RPMI7951 (cell line): ENCODE results near the gene OSBPL9. TPM values are rescaled to one million over a fixed set of nuclear protein-coding genes. Genes with fewer than 3 reads are reported as not detected.
A peak's percentile ranks its signal among the peaks of the same experiment; 100 is the strongest.
"Not testable (repeated sequence)": the region's sequence is repeated elsewhere in the genome, so short reads cannot be mapped to it uniquely, and the experiment has no call there.

Experiments
- DNase-seq: peaks from one replicate; pipeline ENCODE4 v3.0.0-alpha.2; 2012; ENCODE audit warnings: low read depth
- total RNA-seq: library from RNA; depleted of rRNA; stranded (reverse); fragments of >200 nt; shearing (Covaris generic); gene quantifications from 2 replicates; pipeline ENCODE4 v1.2.3, GENCODE V29; 2014

OSBPL9 gene
- total RNA-seq, 1 experiment from 2014 or later = 101 TPM

GRCh38 chr1:51705035-51705434 is 88.1 kb downstream of the OSBPL9 start:
- no peak for DNase-seq

- DNase-seq = no peak
Measured at GRCh38 chr1:51708911-51709760, 92.2 kb downstream of the OSBPL9 start.

- DNase-seq = no peak
Measured at GRCh38 chr1:51709951-51710350, 93.1 kb downstream of the OSBPL9 start.

DNA sequence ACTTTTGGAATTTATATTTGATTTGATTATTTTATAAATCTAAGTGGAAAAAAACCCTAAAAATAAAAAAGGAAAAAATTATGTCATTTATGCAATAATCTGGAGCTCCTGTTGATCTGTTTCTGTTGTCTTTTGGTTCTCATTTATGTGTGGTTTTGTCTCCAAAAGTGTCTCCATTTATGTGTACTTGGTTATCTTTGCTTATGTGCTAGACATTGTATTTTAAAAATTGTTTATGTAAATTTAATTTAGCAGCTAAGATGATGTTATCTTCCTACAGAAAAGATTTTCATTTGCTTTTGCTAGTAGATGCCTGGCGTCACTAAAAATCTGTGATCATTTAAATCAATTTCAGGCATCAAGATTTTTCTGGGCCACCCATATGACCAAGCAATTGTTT is 95.7 kb downstream of the OSBPL9 start:
- DNase-seq = no peak

GRCh38 chr1:51714374-51715019 is 97.6 kb downstream of the OSBPL9 start:
- no peak for DNase-seq

GRCh38 chr1:51715369-51715768 is 98.5 kb downstream of the OSBPL9 start:
- DNase-seq = no peak

DNA sequence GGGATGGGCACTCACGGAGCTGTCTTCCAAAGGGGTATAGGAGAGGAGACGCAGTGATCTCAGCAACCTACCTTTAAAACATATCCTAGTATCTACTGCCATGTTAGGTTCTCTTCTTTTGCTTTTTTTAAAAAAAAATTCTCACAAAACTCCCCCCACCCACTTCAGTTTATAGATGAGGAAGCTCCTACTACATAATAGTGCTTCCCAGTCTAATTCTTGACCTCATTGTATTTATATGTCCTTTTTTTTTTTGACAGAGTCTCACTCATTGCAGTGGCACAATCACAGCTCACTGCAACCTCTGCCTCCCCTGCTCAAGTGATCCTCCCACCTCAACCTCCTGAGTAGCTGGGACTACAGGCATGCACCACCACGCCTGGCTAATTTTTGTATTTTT is 99.9 kb downstream of the OSBPL9 start:
- no peak for DNase-seq

GRCh38 chr1:51717842-51718241 is 101.0 kb downstream of the OSBPL9 start:
- DNase-seq = no peak

DNA sequence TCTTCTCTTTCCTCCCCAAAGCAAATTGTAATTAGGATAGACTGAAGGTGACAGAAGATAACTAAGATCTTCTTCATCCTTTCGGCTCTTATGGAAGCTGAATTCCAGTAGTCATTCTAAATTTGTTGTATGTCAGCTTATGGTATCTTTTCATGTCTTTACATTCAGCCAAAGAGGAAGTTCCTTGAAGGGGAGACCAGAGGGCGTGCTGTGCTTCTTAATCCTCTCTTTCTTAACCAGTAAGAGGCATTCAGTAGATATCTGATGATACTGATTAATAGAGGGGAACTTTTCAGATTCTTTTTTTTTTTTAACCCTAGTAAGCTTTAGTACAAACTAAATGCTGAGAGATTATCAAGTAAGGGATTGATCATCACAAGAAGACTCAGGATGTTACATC is 102.3 kb downstream of the OSBPL9 start:
- DNase-seq = no peak

GRCh38 chr1:51724797-51725196 is 107.9 kb downstream of the OSBPL9 start:
- no peak for DNase-seq

- no peak for DNase-seq
Measured at GRCh38 chr1:51726051-51726450, 109.2 kb downstream of the OSBPL9 start.

DNA sequence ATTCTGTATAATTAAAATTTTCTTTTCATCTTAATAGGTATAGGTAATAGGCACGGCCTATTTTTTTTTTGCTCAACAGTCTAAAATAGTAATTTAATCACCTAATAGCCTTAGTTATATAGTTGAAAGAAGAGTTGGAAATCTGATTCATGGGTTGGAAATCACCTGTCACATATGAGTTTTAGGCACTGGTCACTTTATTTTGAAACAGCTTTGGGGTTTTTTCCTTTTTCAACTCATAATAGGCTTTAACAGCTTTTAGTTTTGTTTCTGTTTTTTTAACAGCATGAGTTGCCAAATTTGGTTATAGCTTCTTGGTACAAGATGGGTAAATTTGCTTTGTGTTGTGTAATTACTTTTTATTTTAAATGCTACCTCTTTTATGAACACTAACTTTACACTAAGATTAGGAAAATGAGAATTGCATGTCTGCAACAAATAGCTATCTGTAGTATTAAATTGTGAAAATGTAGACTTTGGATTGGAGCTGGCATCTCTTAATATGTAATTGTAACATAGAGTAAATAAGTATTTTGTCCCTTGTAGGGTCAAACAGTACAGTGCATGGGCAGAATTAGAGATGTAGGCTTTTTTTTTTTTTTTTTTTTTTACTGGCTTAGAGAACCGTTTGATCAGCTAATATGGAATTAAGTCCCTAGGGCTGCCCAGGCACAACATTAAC is 109.8 kb downstream of the OSBPL9 start:
- DNase-seq = no peak

- DNase-seq = no peak
Measured at GRCh38 chr1:51727366-51727765, 110.5 kb downstream of the OSBPL9 start.

DNA sequence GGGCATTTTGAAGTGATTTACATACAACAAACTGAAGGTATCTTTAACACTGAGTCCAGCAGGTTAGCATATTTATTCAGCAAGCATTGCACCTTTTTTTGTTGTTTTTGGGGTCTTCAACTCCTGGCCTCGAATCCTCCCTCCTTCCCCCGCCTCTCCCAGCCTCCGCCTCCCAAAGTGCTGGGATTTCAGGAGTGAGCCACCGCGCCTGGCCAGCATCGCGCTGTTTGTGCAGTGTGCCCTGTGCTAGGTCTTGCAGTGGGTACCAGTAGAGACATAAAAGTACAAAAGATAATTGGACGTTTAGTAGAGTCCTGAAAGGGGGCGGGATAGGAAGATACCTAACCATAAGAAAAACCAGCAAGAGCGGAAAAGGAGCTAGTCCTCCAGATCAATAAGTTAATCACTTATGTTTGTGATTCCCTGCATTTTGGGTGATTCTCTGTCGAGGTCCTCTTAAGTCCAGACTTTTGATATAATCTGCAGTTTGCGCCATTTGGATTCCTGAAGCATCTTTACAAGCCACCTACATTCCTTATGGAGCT is 111.8 kb downstream of the OSBPL9 start:
- no peak for DNase-seq

GRCh38 chr1:51729156-51729823 is 112.4 kb downstream of the OSBPL9 start:
- peak; percentile 94 for DNase-seq

DNA sequence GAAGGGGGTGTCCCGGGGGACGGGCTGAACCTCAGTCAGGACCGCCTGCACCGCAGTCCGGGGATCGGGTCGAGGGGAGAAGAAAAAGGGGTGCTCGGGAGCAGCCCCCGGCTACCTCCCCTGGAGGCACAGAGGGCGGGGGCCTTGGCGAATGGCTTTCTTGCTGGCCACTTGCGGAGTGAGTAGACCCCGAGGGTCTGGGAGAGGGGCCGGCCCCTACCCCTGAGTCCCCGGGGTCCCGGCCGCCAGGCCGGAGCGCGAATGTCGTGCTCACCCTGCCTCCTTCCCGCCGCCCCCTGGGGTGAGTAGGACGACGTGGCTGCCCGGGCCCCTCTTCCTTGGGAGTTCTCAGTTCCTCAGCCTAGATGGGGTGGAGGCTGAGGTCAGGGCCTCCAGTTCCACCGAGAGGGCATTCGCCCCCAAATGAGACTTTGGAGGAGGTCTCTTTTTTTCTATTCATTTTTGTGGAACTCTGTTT is 113.0 kb downstream of the OSBPL9 start:
- DNase-seq = peak; percentile 33

GRCh38 chr1:51731998-51732397 is 115.1 kb downstream of the OSBPL9 start:
- no peak for DNase-seq

GRCh38 chr1:51732701-51733425 is 116.0 kb downstream of the OSBPL9 start:
- no peak for DNase-seq

DNA sequence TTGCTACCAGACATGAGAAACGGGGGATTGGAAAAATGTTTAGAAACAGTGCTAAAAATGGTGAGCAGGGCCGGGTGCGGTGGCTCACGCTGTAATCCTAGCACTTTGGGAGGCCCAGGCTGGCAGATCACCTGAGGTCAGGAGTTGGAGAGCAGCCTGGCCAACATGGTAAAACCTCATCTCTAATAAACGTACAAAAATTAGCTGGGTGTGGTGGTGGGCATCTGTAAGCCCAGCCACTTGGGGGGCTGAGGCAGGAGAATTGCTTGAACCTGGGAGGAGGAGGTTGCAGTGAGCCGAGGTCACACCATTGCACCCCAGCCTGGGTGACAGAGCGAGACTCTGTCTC is 116.5 kb downstream of the OSBPL9 start:
- DNase-seq = not testable (repeated sequence)

DNA sequence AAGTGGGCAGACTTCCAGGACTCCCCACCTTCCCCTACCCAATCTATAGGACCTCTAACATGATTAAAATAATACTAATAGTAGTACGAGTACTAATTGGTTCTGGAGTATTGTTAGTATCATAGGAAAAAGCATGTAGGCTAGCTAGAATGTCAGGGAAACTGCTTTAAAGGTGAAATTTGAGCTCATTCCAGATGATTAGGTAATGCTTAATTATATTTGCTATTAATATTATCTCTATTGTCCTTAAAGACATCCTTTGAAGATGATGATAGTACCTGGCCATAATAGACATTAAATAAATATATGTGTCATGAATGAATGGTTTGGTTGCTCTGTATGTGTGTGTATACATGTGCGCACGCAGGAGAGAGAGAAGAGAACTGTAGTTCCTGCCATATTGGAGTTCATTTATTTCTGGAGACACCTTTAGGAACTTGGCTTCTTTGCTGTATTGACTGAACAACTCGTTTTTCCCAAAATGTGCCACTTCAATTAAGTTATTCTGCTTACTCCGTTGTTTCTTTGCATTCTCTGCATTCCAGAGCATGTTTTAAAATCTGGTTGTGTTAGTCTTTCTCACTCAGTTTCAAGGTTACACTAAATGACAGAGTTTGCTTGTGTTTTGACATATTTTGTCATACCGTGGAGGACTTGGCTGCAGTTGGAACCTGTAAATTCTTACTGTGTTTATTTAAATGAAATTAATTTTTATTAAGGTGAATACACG is 117.1 kb downstream of the OSBPL9 start:
- DNase-seq = no peak
